Pons (tissue), 1 donor: Measurements from ENCODE around the gene SYT7.
A peak's percentile ranks its signal among the peaks of the same experiment; 100 is the strongest.

ENCODE experiments used
- DNase-seq: peaks from one replicate; pipeline ENCODE4 v3.0.0-alpha.2; 2016; ENCODE audit warnings: low spot score

The SYT7 gene

GRCh38 chr11:61514050-61514917, 66.6 kb downstream of the SYT7 start:
- no peak for DNase-seq

DNA sequence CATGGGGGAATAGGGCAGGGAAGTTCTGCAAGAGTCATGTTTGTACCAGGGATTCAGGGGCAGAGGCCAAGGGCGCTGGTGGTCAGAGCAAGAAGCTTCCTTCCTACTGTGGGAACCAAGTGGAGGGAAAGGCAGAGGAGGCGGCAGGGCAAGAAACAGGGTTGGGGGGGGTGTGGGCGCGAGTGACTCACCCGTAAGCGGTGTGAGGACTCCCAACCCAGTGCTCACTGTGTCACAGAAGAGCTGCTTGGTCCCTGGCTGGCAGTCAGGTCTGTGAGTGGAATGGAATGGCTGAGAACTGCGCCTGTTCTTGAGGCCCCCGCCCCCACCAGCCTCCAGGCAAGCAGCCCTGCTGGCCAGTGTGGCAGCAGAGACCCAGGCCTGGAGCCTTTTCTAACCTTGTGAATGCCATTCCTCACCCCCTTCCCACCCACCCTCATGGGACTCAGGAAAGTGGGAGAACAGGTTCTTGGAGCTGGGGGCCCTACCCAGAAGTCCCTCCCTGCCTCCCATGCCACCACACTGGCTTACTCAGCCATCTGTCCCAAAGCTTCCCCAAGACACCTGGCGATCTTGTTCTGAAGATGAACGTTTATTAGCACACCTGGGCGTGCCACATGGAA, 67.6 kb downstream of the SYT7 start:
- no peak for DNase-seq

DNA sequence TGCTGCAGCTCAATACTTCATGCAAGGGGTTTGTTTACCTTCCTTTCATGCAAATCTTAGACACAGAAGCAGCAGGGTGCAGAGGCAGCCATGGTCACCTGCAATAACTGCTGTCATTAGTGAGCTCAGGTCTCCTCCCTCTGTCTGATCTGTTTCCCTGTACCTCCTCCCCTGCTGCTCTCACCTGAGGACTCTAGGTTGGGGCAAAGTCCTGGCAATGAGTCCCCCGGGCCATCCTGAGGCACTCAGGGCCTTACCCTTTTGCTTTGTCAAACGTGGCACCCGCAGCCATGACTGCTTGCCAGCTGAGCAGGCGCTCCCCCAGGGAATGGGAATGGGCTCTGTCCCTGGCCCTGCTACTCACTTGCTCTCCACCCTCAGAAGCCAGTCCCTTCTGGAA, 68.4 kb downstream of the SYT7 start:
- DNase-seq = no peak

DNA sequence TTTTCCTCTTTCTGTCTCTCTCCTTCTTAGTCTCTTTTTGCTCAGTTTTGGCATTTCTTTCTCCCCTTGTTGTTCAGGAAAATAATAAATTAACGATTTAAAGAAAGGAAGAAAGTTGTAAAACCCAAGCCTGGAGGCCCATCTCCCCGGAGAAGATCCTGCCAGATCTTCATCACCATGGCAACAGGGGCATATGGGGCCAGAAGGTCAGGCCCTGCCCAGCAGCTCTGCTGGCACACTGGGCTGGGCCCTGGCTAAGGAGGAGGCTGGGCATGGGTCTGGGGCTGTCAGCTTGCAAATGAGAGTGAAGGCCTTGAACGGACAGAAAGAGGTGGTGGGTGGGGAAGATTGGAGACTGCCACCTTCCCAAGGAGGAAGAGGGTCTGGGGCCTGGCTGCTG, 69.5 kb downstream of the SYT7 start:
- DNase-seq = no peak

DNA sequence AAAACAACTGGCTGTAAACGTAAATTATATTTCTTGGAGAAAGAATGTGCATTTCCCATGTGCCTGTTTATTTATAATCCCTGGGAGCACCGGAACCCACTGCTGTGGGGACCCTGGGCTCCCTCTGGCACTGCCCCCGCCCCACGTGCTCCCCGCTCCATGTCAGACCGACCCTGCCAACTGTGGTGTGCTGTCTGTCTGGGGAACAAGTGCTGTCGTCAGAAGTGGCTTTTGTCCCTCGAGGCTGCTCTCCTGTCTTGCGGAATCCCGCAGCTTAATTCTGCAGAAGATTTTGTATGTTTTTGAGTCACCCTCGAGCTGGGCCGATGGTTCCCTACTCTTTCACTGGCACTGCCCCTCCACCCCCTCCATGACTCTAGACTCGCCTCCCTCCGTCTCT, 69.9 kb downstream of the SYT7 start:
- no peak for DNase-seq

DNA sequence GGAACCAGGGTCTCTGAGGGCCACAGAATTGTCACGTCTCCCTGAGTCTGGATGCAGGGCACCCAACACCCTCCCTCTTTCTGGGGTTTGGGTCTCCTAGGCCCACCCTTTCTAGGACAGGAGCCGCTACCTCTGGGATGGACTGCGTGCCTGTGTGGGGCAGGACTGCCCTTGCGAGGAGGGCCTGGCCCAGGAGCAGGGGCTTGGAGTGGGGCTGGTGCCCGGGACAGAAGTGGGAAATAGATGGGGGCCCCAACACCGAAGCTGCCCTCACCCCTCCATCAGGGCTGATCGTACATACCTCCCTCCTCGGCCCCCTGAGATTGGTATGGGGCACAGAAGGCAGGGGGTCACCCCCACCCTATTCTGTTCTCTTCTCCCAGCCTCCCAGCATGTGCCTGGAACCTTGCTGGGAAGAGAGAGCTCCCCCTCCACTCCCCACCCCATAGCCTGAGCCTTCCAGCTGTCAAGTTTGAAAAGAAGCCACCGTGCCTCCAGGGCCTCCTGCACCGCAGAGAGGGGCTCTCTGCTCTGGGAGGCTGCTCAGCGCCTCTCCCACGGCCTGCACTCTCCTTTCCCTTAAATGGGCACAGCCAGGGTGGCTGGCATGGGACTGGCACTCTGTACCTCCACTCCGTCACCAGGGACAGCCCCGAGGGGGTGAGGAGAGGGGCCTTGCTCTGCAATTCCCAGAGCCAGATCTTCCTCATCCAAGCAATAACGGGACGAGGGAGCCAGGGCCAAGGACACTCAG, 70.5 kb downstream of the SYT7 start:
- DNase-seq = no peak

GRCh38 chr11:61509043-61510029, 71.5 kb downstream of the SYT7 start:
- peak; percentile 20 for DNase-seq

- no peak for DNase-seq
Measured at GRCh38 chr11:61507962-61508861, 72.7 kb downstream of the SYT7 start, which contains the start of gene LRRC10B. TSS of gene LRRC10B (plus strand) at chr11:61508749. CDS start at chr11:61508999, 250 bp downstream.

GRCh38 chr11:61507012-61507768, 73.7 kb downstream of the SYT7 start:
- no peak for DNase-seq

- no peak for DNase-seq
Measured at GRCh38 chr11:61505640-61506155, 75.2 kb downstream of the SYT7 start.

DNA sequence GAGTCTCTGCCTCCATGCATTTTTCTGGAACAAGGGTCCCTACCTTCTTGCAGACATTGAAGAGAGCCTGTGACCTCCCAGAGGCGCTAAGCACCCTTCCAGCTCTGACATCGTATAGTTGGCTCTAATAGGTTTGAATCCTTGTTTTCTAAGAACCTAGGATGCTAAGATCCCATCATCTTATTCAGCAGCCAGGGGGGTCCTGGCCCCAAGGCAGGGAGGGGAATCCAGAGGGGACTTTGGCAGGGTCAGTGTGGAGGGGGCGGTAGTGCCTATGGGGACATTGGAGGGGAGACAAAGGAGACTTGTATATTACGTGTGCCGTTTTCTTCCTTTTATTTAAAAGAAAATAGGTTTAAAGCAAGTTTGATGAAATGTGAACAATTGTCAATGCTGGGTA, 75.8 kb downstream of the SYT7 start:
- DNase-seq = no peak

GRCh38 chr11:61503135-61503770, 77.6 kb downstream of the SYT7 start:
- DNase-seq = no peak

DNA sequence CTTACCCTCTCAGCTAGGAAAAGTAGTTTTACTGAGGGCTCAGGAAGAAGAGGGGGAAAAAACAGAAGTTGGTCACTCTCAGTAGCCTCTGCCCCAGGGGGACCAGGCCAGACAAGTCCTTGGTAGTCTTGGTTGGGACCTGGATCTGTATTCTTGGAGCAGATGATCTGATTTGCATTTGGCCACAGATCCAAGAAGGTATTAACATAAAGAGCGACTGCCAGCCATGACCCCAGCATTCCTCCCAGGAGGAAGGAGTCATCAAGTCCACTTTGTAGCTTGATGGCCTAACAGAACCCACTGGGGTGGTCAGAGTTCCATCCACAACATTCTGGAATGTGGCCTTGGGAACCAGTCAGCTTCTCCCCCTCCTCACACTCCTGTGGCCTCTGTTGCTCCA, 78.4 kb downstream of the SYT7 start:
- DNase-seq = no peak

- no peak for DNase-seq
Measured at GRCh38 chr11:61499816-61500491, 80.9 kb downstream of the SYT7 start.

- no peak for DNase-seq
Measured at GRCh38 chr11:61498767-61499341, 82.0 kb downstream of the SYT7 start.

DNA sequence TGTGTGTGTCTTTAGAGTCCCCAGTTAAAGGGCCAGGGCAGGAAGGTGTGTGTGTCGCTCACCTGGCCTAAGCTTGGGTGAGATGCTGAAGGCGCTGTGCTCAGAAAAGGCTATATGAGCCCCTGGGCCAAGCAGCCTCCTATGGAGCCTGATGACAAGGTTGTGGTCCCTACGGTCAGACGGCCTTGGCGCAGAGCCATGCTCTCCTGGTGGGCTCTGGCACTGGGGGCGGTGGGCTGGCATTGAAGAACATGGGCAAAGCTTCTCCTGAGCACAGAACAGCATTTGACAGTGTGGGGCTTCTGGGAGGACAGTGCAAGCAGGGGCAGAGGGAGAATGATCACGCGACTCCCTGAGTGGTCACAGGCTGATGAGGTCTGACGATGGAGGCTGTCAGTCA, 83.0 kb downstream of the SYT7 start:
- no peak for DNase-seq

- no peak for DNase-seq
Measured at GRCh38 chr11:61497473-61497872, 83.4 kb downstream of the SYT7 start.
